Heart right ventricle (tissue), 16 donors: ENCODE measurements around the gene CACNA1A. TPM values are rescaled to one million over a fixed set of nuclear protein-coding genes. Genes with fewer than 3 reads are reported as not detected.

ENCODE experiments used
- ATAC-seq, 8 donors: fragments of 200-7000 bp; cut with Tn5 transposase; one replicate each; pipeline ENCODE4 v1.9.1; 2020; ENCODE audit warnings: mild to moderate bottlenecking in 8 of 8, moderate library complexity in 8 of 8, moderate number of reproducible peaks in 1 of 8
- DNase-seq, 2 donors: peaks; one replicate each; pipeline ENCODE4 v3.0.0-alpha.2; 2020
- H3K27ac ChIP-seq, 10 donors: fragments of 200-600 bp; sonication (generic) in 2 of 10; one replicate each; pipeline versions ENCODE4 v1.5.0 to v1.8.0; 2020 to 2022; ENCODE audit warnings: mild to moderate bottlenecking in 3 of 10
- H3K27me3 ChIP-seq, 7 donors: fragments of 200-600 bp; one replicate each; pipeline ENCODE4 v1.8.0; 2021 to 2022; ENCODE audit warnings: mild to moderate bottlenecking in 2 of 7
- H3K36me3 ChIP-seq, 9 donors: fragments of 200-600 bp; sonication (generic) in 1 of 9; one replicate each; pipeline versions ENCODE4 v1.5.0 to v1.8.0; 2020 to 2022; ENCODE audit warnings: mild to moderate bottlenecking in 2 of 9
- H3K4me1 ChIP-seq, 9 donors: fragments of 200-600 bp; sonication (generic) in 1 of 9; one replicate each; pipeline versions ENCODE4 v1.5.0 to v1.8.0; 2020 to 2022; ENCODE audit warnings: mild to moderate bottlenecking in 4 of 9
- H3K4me3 ChIP-seq, 10 donors: fragments of 200-600 bp; sonication (generic) in 2 of 10; one replicate each; pipeline versions ENCODE4 v1.5.0 to v1.8.0; 2020 to 2022; ENCODE audit warnings: mild to moderate bottlenecking in 7 of 10, moderate library complexity in 2 of 10
- H3K9me3 ChIP-seq, 11 donors: fragments of 200-600 bp in 10 of 11; sonication (generic) in 2 of 11; one replicate each; pipeline versions ENCODE4 v1.5.0 to v1.8.0; 2013 to 2022; ENCODE audit warnings: mild to moderate bottlenecking in 2 of 11, control low read depth in 1 of 11, moderate library complexity in 1 of 11
- CTCF ChIP-seq, 9 donors: fragments of 200-600 bp; sonication (generic) in 2 of 9; IDR thresholded peaks; one replicate each; pipeline versions ENCODE4 v1.5.0 to v1.8.0; 2021 to 2022; ENCODE audit warnings: antibody characterized with exemption in 9 of 9, mild to moderate bottlenecking in 5 of 9, moderate library complexity in 1 of 9
- WGBS, 2 donors: extraction: QIAGEN DNeasy Blood & Tissue Kit; methylation state at CpG; one replicate each; pipeline ENCODE4 v1.1.7; 2013; ENCODE audit warnings: inconsistent platforms in 1 of 2; 5-methylcytosine and 5-hydroxymethylcytosine counted together
- intact Hi-C, 10 donors: fragments of 100-400 bp; cut with DNase I; formaldehyde crosslinking; loops; one replicate each; pipeline versions ENCODE4 v1.11.1 to v1.14.2; 2022
- polyA plus RNA-seq, 2 donors: library from polyadenylated mRNA; stranded (reverse); fragments of 200-250 nt; gene quantifications; one replicate each; pipeline ENCODE4 v1.2.3, GENCODE V29; 2013
- total RNA-seq, 10 donors: library from RNA; stranded (reverse); fragmentation: NEBNext Ultra II Directional in 3 of 10; extraction: Animal tissue kit (Norgen Biotek cat#: 25700) in 3 of 10; gene quantifications; one replicate each; pipeline versions ENCODE4 v1.2.1 to v1.2.4, GENCODE V29; 2021 to 2023
- donor health status: Arrhythmogenic right ventricular cardiomyopathy.
- donor health status: ischemic (EF 13 %, LVEDD 7.1; RV severe dilation, severe dysfunction).
- donor health status: healthy with polysubstance abuse.
- donor health status: DM: no; HTN: yes; CAD: no.
- donor health status: DM: no; HTN: no; CAD: no.
- donor health status: ischemic (EF 25% LVEDD 6.9; RV normal size, moderate dysfunction).
- donor health status: ischemic (EF 25% LVEDD 5.7; RV mildly dilated, moderate dysfunction).
- donor health status: healthy.
- donor health status: DM: yes; HTN: yes; CAD: no.
- donor health status: Ischemic cardiomyopathy.
- donor health status: ischemic (EF 35%, LVEDD 5.7; RV mildly dilated, moderate dysfunction).
- donor health status: nonischemic (EF 11% LVEDD 7.7; RV severe dilation, severe dysfunction).
- donor health status: DM: yes; HTN: yes; CAD: no.
- donor health status: PGD.
- donor health status: ischemic (EF 29% LVEDD 5.4; RV normal size, mild dysfunction).
- donor health status: nonischemic (EF 23%, LVEDD 6.1; RV moderate dilation, normal function).

CACNA1A gene
- total and polyA plus RNA-seq, 12 donors = 0.21 to 2.3 (median 0.66) TPM

GRCh38 chr19:13483215-13483614 lies 23.1 kb downstream of the CACNA1A start:
- 75 to 78% methylated on average over 5 of the region's 5 CpGs for WGBS, 2 donors
- DNase-seq (no peak), ATAC-seq (no peak)
- H3K36me3 ChIP-seq = no peaks in the 10 kb centered on the region
- no peak overlapping the region for H3K27ac ChIP-seq
- H3K9me3 ChIP-seq = peaks cover 0 to 9% (median 5%) of the 10 kb centered on the region in 11 donors
- no peak for TF ChIP-seq CTCF (IDR thresholded peaks at IDR 0.05)
- no peaks in the 10 kb centered on the region for H3K4me1 ChIP-seq
- H3K4me3 ChIP-seq = no peak overlapping the region
- intact Hi-C loops = no loop called here
- peaks cover 0 to 16% (median 0%) of the 10 kb centered on the region in 7 donors for H3K27me3 ChIP-seq

- TF ChIP-seq CTCF (IDR thresholded peaks at IDR 0.05) = no peak
- ATAC-seq (no peak), DNase-seq (no peak)
- Histone ChIP-seq H3K27me3 (peaks cover 0 to 4% (median 0%) of the 10 kb centered on the region in 7 donors), H3K4me3 (no peak overlapping the region), H3K9me3 (peaks cover 0 to 43% (median 18%) of the 10 kb centered on the region in 11 donors), H3K27ac (no peak overlapping the region), H3K4me1 (no peaks in the 10 kb centered on the region), H3K36me3 (no peaks in the 10 kb centered on the region)
- 84 to 89% methylated on average over 2 of the region's 2 CpGs for WGBS, 2 donors
- intact Hi-C loops = no loop called here
These were observed 27.7 kb downstream of the CACNA1A start for GRCh38 chr19:13478576-13478975.

DNA sequence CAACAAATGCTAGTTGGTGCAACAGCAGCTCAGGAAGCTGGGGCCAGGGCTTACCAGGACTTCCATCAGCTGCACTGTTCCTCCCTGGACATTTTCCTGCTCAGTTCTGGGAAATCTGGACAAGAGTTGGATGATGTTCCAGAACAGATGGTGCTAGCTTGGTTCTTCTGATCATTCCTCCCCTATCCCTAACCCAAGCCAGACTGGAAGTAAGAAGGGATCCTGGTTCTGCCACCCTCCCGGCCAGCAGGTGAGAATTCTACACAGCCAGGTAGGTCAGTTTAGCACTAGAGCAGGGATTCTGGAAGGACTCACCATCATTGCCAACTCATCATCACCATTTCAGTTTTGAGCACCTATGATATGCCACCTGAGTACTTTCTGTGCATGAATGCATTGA lies 30.2 kb downstream of the CACNA1A start:
- Histone ChIP-seq H3K36me3 (no peaks in the 10 kb centered on the region), H3K27me3 (peaks cover 0 to 7% (median 0%) of the 10 kb centered on the region in 7 donors), H3K4me1 (no peaks in the 10 kb centered on the region), H3K4me3 (no peak overlapping the region), H3K27ac (no peak overlapping the region), H3K9me3 (peaks cover 0 to 39% (median 18%) of the 10 kb centered on the region in 11 donors)
- TF ChIP-seq CTCF (IDR thresholded peaks at IDR 0.05) = no peak
- ATAC-seq = no peak
- 70 to 74% methylated on average over 1 of the region's 1 CpG for WGBS, 2 donors
- no peak for DNase-seq
- intact Hi-C loops = no loop called here

GRCh38 chr19:13475044-13475443 lies 31.2 kb downstream of the CACNA1A start:
- DNase-seq (no peak), ATAC-seq (no peak)
- peaks cover 0 to 7% (median 0%) of the 10 kb centered on the region in 7 donors for H3K27me3 ChIP-seq
- H3K4me3 ChIP-seq = no peak overlapping the region
- TF ChIP-seq CTCF (IDR thresholded peaks at IDR 0.05) = no peak
- intact Hi-C loops = no loop called here
- H3K27ac ChIP-seq = no peak overlapping the region
- H3K36me3 ChIP-seq = no peaks in the 10 kb centered on the region
- no peaks in the 10 kb centered on the region for H3K4me1 ChIP-seq
- H3K9me3 ChIP-seq = peaks cover 0 to 39% (median 18%) of the 10 kb centered on the region in 11 donors
